Endothelial cell (in vitro differentiated cells): ENCODE results near the gene FAM120A. TPM values are rescaled to one million over a fixed set of nuclear protein-coding genes. Genes with fewer than 3 reads are reported as not detected.

Source experiments
- DNase-seq: peaks from one replicate; pipeline ENCODE4 v3.0.0; 2021; ENCODE audit warnings: low spot score
- H3K27ac Mint-ChIP-seq: one replicate; pipeline ENCODE4 v1.8.0; 2021; ENCODE audit warnings: mixed read lengths, inconsistent platforms; ENCODE audit not compliant: unreplicated experiment
- H3K27me3 Mint-ChIP-seq: one replicate; pipeline ENCODE4 v1.8.0; 2021; ENCODE audit warnings: mild to moderate bottlenecking, moderate library complexity, mixed read lengths, inconsistent platforms; ENCODE audit not compliant: unreplicated experiment
- H3K36me3 Mint-ChIP-seq: one replicate; pipeline ENCODE4 v1.8.0; 2021; ENCODE audit warnings: mild to moderate bottlenecking, low read depth, mixed read lengths, inconsistent platforms; ENCODE audit not compliant: unreplicated experiment
- H3K4me1 Mint-ChIP-seq: one replicate; pipeline ENCODE4 v1.8.0; 2021; ENCODE audit warnings: mild to moderate bottlenecking, mixed read lengths, inconsistent platforms; ENCODE audit not compliant: unreplicated experiment
- H3K4me3 Mint-ChIP-seq: one replicate; pipeline ENCODE4 v1.8.0; 2021; ENCODE audit warnings: mild to moderate bottlenecking, mixed read lengths, inconsistent platforms; ENCODE audit not compliant: unreplicated experiment
- H3K9me3 Mint-ChIP-seq: one replicate; pipeline ENCODE4 v1.8.0; 2021; ENCODE audit warnings: mixed read lengths, inconsistent platforms; ENCODE audit not compliant: unreplicated experiment
- total RNA-seq: library from RNA; stranded (reverse); fragmentation: NEBNext Ultra II Directional; extraction: Animal tissue kit (Norgen Biotek cat#: 25700); gene quantifications from one replicate; pipeline ENCODE4 v1.2.1, GENCODE V29; 2021; ENCODE audit not compliant: unreplicated experiment
- TF ChIP-seq, protein P1 (sequence below): fragments of 200-600 bp; sonication (generic); IDR thresholded peaks from one replicate; pipeline ENCODE4 v1.5.0; 2021; ENCODE audit warnings: antibody characterized with exemption; ENCODE audit not compliant: unreplicated experiment

The FAM120A gene
- total RNA-seq, 1 donor from 2014 or later = 56.1 TPM

DNA sequence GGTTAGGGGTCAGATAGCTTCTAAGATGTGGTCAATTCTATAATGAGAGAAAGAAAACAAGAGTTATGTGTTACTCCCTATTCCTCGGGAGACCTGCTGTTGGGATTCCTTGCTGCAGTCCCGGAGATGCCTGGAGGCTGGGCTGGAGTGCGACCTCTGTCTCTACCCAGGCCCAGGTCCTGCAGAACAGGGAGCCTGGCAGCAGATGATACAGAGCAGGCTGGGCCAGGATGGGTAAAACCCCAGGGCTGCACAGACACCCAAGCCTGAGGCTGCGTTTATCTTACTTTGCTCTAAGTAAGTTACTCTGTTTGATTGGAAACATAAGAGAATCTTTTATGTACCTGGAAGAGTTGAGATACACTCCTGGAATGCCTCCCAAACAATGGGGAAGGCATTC lies 28.8 kb downstream of the FAM120A start:
- Mint-ChIP-seq H3K27me3 (peaks cover 1% of the 10 kb centered on the region), H3K36me3 (peaks cover 3% of the 10 kb centered on the region), H3K9me3 (no peaks in the 10 kb centered on the region), H3K4me3 (no peak overlapping the region), H3K27ac (no peak overlapping the region), H3K4me1 (peaks cover 4% of the 10 kb centered on the region)
- TF ChIP-seq, protein P1, sequence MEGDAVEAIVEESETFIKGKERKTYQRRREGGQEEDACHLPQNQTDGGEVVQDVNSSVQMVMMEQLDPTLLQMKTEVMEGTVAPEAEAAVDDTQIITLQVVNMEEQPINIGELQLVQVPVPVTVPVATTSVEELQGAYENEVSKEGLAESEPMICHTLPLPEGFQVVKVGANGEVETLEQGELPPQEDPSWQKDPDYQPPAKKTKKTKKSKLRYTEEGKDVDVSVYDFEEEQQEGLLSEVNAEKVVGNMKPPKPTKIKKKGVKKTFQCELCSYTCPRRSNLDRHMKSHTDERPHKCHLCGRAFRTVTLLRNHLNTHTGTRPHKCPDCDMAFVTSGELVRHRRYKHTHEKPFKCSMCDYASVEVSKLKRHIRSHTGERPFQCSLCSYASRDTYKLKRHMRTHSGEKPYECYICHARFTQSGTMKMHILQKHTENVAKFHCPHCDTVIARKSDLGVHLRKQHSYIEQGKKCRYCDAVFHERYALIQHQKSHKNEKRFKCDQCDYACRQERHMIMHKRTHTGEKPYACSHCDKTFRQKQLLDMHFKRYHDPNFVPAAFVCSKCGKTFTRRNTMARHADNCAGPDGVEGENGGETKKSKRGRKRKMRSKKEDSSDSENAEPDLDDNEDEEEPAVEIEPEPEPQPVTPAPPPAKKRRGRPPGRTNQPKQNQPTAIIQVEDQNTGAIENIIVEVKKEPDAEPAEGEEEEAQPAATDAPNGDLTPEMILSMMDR = no peak
- DNase-seq = no peak

DNA sequence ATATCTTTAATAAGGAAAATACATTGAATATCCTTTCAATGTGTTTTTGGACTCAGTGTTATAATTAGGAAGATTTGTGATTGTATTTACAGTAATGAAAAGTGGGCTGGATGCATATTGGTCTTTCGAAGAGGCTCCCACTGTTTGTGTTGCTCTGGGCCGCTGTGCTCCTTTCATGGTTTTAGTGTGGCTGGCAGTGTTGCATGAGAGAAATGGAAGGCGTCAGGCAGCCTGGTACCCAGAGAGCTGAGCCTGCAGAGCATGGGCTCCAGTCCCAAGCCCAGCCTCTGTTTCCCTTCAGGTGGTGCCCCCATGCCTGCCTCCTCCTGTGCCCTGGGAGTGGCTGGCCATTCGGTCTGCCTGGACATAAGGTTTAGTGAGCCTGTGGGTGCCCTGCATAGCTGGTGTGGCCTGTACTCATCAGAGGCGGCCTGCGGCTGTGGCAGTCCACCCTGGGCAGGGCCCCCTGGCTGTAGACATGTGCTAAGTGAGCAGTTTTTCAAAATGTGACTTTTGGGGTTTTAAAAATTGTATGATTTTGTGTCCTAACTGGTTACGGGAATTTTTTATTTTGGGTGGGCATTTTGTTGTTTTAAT lies 29.3 kb downstream of the FAM120A start:
- H3K4me1 Mint-ChIP-seq = peaks cover 4% of the 10 kb centered on the region
- no peak for DNase-seq
- H3K27me3 Mint-ChIP-seq = peaks cover 1% of the 10 kb centered on the region
- no peak overlapping the region for H3K4me3 Mint-ChIP-seq
- no peak overlapping the region for H3K27ac Mint-ChIP-seq
- TF ChIP-seq, protein P1 = no peak
- no peaks in the 10 kb centered on the region for H3K9me3 Mint-ChIP-seq
- peaks cover 7% of the 10 kb centered on the region for H3K36me3 Mint-ChIP-seq

DNA sequence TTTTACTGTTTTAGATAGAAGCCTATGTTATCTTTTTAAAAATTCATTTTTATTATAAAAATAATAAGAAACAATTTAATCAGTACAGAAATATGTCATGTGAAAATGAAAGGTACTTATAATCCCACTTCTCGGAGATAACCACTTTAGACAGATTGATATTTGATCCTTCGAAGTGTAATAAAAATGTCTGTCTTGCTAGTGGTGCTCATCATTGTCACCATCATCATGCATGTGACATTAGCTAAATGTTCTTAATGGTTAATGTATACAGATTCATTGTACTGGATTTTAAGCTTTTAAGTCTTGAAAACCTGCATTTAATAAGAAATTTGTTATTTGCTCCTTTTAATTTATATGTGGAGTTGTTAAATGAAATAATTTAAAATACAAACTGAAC lies 32.0 kb downstream of the FAM120A start:
- H3K27me3 Mint-ChIP-seq = peaks cover 2% of the 10 kb centered on the region
- no peaks in the 10 kb centered on the region for H3K9me3 Mint-ChIP-seq
- TF ChIP-seq, protein P1 = no peak

DNA sequence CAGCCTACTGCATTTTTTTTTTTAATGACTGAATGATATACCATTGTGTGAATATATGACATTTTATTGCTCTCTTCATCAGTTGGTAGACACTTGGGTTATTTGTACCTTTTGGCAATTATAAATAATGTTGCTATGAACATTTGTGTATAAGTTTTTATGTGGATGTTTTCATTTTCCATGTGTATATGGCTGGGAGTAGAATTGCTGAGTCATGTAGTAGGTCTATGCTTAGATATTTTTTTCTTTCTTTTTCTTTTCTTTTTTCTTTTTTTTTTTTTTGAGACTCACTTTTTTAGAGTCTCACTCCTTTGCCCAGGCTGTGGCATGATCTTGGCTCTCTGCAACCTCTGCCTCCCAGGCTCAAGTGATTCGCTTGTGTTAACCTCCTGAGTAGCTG lies 34.8 kb downstream of the FAM120A start:
- peaks cover 7% of the 10 kb centered on the region for H3K36me3 Mint-ChIP-seq
- DNase-seq = no peak
- no peak overlapping the region for H3K27ac Mint-ChIP-seq

More for the DNA sequence above, 32.0 kb downstream of the FAM120A start:
- H3K4me3 Mint-ChIP-seq = no peak overlapping the region
- H3K27ac Mint-ChIP-seq = no peak overlapping the region
- H3K36me3 Mint-ChIP-seq = peaks cover 7% of the 10 kb centered on the region
- peaks cover 11% of the 10 kb centered on the region for H3K4me1 Mint-ChIP-seq
- DNase-seq = no peak

DNA sequence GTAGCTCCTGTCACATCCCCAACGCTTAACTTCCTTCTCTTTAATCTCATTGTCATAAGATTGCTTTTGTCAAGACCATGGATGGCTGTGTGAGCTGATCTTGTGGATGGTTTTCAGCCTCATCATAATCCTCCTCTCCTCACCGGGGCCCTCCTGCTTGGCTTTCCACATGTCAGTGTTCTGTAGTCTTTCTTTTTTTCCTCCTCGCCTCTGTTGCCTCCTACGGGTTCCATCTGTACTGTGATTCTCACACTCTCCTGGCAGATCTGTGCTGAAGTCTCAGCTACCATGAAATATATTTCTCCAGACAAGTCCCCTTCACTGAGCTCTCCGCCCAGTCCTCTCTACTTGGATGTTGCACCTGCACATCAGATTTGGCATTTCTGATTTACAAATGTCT lies 36.8 kb downstream of the FAM120A start:
- TF ChIP-seq, protein P1 = no peak
- no peak for DNase-seq
- H3K4me1 Mint-ChIP-seq = peaks cover 9% of the 10 kb centered on the region
- no peak overlapping the region for H3K4me3 Mint-ChIP-seq
- H3K9me3 Mint-ChIP-seq = no peaks in the 10 kb centered on the region
- peaks cover 7% of the 10 kb centered on the region for H3K36me3 Mint-ChIP-seq
- peaks cover 1% of the 10 kb centered on the region for H3K27me3 Mint-ChIP-seq
- no peak overlapping the region for H3K27ac Mint-ChIP-seq

More for the DNA sequence above, 34.8 kb downstream of the FAM120A start:
- peaks cover 9% of the 10 kb centered on the region for H3K4me1 Mint-ChIP-seq
- TF ChIP-seq, protein P1 = no peak
- peak overlapping the region; percentile 68 for H3K4me3 Mint-ChIP-seq
- no peaks in the 10 kb centered on the region for H3K9me3 Mint-ChIP-seq
- peaks cover 1% of the 10 kb centered on the region for H3K27me3 Mint-ChIP-seq
